Esophagus mucosa (tissue), 1 donor: ENCODE data around the gene ZNF254. TPM values are rescaled to one million over a fixed set of nuclear protein-coding genes. Genes with fewer than 3 reads are reported as not detected.
A peak's percentile ranks its signal among the peaks of the same experiment; 100 is the strongest.
"Not testable (repeated sequence)": the region's sequence is repeated elsewhere in the genome, so short reads cannot be mapped to it uniquely, and the experiment has no call there.

Experiments
- ATAC-seq: fragments of 200-7000 bp; cut with Tn5 transposase; one replicate; pipeline ENCODE4 v1.9.1; 2020
- total RNA-seq: library from RNA; stranded (reverse); gene quantifications from one replicate; pipeline ENCODE4 v1.2.4, GENCODE V29; 2023
- donor health status: DM: yes; HTN: yes; CAD: no.

The ZNF254 gene
- total RNA-seq = 5.9 TPM

DNA sequence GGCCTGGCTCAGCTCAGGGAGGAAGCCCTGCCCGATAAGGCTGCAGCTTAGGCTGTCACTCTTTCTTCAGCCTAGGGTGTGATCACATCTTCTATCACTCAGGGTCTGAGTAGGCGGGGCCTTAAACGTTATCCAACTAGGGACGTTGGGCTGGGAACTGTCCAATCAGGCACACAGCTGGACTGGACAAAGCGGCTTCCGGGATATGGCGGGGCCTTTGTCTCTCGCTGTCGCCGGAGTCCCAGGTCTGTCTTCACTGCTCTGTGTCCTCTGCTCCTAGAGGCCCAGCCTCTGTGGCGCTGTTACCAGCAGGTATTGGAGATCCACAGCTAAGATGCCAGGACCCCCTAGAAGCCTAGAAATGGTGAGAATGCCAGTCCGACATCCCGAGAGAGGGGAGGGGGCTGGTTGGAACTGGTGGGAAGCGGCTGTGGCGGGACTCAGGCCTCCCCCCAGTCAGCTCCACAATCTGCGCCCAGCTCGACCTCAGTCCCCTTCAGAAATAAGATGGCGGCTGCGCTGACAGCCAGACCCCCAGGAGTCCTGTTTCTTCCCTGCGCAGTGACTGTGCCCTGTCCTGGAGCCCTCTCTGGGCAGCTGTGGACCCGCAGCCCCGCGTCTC lies at the start of gene ZNF254:
Gene ZNF254, plus strand, starts transcription at position 214 of the 622 bp plus-strand sequence. Its CDS starts 121 bp downstream, at position 335.
- ATAC-seq = peak; percentile 99

DNA sequence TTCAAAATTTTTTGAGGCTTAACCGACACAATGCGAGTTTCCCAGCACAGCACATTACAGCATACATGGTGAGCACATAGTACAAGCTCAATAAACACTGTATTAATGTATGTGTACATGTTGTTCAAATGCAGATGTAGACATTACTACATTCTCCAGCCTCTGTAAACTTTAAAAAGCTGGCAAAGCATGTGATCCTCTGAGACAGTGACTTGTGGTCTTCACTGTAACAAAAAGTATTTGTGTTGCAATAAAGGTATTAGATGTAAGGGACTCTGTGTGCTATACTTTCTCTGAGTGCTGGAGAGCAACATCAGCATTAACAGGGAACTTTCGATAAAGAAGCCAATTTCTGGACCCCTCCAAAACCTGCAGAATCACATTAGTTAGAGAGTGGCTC lies 46.4 kb upstream of the ZNF254 start:
- no peak for ATAC-seq

DNA sequence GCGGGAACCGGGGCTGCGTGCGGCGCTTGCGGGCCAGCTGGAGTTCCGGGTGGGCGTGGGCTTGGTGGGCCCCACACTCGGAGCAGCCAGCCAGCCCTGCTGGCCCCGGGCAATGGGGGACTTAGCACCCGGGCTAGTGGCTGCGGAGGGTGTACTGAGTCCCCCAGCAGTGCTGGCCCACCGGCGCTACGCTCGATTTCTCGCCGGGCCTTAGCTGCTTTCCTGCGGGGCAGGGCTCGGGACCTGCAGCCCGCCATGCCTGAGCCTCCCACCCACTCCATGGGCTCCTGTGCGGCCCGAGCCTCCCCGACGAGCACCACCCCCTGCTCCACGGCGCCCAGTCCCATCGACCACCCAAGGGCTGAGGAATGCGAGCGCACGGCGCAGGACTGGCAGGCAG lies 45.7 kb upstream of the ZNF254 start:
- not testable (repeated sequence) for ATAC-seq

DNA sequence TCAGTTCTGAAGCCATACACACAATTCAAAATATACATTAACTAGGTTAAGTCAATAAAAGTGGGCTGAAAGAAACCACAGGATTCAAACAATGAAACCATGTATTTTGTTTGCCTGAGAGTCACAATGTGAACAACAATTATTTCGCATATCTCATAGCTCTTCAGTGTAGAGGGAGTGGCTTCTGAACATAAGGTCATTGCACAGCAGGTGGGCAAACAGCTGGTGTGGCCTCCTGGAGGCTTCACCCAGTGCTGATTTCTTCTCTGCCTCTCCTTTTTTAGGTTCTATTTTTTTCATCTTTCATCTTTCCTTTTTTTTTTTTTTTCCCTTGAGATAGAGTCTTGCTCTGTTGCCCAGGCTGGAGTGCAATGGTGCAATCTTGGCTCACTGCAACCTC lies 40.4 kb upstream of the ZNF254 start:
- ATAC-seq = no peak

DNA sequence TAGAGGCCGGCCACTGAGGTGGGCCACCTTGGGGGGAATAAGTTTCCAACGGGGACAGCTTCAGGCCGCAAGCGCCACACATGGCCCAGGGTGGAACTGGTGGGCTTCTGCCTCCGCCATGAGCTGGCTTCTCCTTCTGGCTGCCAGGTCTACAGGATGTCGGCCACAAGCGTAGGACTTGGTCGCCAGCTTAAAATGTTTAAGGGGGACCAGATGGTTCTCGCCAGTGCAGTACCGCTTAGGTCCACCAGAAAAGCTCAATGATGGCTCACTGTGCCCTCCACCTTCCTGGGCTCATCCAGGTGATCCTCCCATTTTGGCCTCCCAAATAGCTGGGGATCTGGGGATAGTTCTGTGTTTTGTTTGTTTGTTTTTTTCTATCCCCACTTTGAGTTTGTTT lies 38.7 kb upstream of the ZNF254 start:
- no peak for ATAC-seq

DNA sequence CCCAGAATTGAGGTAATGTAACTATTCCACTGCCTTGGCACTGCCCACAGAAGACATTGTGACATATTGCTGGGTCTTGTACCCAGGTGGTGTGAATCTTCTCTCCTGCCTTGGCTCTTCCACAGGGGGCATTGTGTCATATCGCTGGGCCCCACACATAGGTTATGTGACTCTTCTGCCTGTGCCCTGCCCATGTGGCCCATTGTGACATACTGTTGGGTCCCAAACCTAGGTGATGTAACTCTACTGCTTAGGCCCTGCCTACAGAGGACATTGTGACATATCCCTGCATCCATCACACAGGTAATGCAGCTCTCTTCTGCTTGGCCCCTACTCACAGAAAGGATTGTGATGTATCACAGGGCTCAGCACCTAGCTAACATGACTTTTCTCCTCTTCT lies 37.5 kb upstream of the ZNF254 start:
- ATAC-seq = no peak

DNA sequence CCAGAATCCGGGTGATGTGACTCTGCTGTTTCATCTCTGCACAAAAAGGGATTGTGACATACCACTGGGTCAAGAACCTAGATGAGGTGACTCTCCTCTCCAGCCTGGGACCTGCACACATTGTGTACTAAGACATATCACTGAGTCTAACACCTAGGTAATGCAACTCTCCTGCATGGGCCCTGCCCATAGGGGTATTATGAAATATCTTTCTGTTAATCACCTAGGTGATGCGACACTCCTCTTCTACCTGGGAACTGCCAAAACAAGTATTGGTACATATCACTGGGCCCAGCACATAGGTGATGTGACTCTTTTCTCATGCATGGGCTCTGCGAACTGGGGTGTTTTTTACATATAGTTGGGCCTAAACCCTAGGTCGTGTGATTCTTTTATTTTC lies 35.5 kb upstream of the ZNF254 start:
- peak; percentile 81 for ATAC-seq

DNA sequence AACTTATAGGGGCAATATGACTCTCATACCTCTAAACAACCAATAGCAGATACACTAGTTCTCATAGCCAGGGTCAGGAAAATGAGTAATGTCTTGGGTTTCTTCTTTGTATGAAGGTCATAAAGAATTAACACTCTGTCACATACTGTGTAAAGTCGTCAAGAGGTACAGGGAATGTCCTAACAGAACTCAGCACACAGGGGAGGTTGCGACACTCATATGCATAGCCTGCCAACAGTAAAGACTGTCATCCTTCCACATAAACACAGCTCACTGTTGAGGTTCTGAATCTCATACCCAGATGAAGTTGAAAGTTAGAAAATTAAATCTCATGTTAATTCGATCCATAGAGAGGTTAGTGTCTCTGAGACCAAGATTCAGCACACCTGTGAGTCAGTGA lies 34.2 kb upstream of the ZNF254 start:
- ATAC-seq = no peak

DNA sequence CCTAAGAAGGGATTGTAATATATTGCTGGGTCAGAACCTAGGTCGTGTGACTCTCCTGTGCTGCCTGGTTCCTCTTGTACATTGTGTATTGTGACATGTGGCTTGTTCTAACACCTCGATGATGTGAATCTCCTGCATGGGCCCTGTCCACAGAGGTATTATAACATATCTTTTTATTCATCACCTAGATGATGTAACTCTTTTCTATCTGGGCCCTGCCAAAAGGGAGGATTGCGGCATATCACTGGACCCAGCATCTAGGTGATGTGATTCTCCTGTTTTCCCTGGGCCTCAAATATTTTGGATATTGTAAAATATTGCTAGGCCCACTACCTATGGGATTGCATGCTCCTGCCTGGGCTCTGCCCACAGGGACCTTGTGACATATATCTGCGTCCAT lies 33.4 kb upstream of the ZNF254 start:
- ATAC-seq = no peak

DNA sequence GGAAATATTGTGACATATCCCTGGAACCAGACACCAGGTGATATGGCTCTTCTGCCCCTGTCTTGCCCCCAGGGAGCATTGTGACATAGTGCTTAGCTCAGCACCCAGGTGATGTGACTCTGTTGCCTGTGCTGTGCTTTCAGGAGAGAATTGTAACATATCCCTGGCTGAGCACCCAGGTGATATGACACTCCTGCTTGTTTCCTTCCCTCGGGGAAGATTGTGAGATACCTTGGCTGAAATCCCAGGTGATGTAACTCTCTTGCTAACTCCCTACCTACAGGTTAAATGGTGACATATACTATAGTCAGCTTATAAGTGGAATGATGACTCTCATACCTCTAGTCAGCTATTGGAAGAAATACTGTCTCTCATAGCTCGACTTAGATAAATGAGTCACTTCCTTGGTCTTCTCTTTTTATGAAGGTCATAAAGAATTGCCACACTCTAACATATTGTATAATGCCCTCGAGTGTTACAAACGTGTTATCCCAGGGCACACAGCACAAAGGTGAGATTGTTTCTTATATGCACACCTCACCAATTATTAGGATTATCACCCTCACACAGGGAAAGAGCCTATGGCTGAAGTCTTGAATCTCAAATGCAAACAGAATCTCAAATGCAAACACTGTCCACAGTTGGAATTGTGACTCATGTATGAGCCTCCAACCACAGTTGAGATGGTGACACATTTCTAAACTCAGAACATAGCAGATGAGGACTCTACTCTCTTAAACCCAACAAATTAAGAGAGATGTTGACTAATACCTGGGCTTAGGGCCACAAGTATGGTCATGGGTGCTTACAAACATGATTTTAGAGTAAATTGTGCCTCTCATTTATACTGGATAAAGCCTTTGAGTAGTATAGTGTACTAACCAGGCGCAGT lies 32.7 kb upstream of the ZNF254 start:
- ATAC-seq = peak; percentile 89

DNA sequence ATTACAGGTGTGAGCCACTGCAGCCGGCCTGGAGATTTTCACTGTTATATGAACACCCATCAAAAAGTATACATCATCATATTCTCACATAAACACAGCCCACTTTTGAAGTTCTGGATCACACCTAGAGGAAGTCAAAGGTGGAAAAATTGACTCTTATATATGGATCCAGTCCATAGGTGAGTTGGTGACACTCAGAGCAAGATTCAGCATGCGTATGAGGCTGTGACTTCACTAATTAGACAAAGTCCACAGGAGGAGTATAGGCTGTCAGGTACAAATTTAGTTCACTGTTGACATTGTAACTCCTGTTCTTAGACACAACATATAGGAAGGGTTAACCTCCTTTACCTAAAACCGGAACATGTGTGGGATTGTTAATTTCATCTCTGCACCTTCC lies 31.4 kb upstream of the ZNF254 start:
- no peak for ATAC-seq

DNA sequence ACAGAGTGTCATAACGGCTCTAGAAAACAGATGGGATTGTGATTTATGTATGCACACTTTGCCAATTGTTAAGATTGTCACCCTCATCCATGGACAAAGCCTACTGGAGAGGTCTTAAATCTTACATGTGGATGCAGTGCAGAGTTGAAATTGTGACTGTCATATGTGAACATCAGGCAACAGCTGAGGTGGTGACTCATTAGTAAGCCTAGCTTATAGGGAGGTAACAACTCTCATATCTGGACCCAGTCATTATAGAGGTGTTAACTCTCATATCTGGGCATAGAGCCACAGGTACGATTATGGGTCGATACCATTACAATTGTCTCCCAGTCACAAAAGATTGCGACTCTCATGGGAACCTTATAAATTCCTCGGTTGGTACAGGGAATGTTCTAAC lies 29.8 kb upstream of the ZNF254 start:
- ATAC-seq = no peak

DNA sequence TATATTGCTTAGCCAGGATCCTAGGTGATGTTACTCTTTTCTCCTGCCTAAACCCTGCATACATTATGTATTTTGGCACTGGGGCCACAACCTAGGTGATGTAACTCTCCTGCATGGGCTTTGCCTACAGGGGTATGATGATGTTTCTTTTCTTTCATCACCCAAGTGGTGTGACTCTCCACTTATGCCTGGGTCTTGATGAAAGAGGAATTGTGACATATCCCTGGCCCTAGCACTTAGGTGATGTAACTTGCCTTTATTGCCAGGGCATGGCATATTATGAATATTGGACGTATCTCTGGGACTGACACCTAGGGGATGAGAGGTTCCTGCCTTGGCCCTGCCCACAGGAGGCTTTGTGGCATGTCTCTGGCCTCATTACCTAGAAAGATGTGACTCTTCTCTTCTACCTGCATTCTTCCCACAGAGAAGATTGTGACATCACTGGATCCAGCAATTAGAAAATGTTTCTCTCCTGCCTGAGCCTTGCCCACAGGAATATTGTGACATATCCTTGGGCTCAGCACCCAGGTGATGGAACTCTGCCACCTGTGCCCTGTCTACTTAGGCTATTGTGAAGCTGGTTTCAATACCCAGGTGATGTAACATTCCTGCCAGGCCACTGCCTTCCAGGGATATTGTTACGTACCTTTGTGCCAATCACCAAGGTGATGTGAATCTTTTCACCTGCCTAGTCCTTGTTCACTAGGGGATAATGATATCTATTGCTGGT lies 27.3 kb upstream of the ZNF254 start:
- ATAC-seq = peak; percentile 22

DNA sequence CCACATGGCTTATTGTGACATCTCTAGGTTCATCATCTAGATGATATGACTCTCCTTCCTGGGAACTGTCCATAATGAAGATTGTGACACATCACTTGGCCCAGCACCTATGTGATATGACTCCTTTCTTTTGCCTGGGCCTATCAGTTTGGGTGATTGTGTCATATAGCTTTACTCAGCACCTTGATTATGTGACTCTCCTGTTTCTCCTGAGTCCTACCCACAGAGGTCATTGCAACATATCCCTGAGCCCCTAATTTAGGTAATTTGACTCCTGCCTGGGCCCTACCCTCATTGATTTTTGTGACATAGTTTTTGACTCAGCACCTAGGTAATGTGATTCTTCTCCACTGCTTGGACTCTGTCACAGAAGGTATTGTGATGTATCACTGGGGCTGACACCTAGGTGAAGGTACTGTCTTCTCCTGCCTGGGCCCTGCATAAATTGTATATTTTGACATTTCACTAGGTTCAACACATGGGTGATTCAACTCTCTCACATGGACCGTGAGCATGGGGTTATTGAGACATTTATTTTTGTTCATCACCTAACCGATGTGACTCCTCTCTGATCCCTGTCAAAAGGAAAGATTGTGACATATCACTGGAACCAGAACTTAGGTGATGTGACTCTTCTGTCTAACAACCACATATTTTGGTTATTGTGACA lies 26.2 kb upstream of the ZNF254 start:
- ATAC-seq = peak; percentile 46

DNA sequence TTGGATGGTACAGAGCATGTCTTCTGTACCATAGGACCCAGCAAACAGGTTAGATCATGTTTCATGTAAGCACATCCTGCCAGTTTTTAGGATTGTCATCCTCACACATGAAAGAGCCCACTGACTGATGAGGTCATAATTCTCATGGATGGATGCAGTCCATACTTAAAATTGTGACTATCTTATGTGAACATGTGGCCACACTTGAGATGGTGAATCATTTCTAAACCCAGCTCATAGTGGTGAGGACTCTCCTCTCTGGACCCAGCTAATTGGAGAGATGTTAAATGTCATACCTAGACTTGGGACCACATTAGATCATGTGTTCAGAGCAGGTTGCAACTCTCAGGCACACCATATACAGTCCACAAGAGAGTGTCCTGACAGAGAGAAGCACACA lies 24.8 kb upstream of the ZNF254 start:
- ATAC-seq = no peak

DNA sequence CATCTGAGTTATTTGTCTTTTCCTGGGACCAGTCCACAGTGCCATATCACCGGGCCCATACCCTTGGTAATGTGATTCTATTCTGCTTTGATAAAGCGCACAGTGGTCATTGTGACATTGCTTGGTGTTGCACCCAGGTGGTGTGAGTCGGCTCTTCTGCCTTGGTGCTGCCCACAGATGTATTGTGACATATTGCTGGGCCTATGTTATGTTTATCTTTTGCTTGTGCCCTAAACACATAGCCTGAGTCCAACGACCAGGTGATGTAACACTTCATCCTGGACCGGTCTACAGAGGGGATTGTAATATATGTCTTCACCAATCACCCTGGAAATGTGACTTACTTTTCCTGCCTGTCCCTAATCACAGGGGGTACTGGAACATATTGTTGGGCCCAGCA lies 23.7 kb upstream of the ZNF254 start:
- ATAC-seq = no peak

DNA sequence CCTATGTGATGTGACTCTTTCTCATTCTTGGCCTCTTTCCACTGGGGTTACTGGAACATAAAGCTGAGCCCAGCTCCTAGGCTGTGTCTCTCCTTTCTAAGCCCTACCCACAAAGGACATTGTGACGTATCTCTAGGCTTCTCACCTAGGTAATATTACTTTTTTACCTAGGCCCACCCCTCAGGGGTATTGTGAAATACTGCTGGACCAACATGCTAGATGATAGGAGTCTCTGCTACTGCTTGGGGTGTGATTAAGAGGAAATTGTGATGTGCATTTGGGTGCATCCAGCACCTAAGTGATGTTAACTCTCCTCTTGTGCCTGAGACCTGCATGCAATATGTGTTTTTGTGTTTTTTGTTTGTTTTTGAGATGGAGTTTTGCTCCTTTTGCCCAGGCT lies 22.8 kb upstream of the ZNF254 start:
- ATAC-seq = no peak

DNA sequence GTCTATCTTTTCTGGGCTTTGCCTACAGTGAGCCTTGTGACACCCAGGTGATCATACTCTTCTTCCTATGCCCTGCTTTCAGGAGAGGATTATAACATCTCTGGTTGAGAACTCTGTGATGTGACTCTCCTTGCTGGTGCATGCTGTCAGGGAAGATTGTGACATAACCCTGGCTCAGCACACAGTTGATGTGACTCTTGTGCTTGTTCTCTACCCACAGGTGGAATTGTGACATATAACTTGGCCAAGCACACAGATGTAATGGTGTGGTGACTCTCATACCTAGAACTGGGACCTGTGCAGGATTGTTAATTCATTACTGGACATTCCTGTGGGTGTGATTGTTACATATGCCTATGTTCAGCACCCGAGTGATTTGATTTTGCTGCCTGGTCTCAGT lies 21.7 kb upstream of the ZNF254 start:
- ATAC-seq = peak; percentile 40

DNA sequence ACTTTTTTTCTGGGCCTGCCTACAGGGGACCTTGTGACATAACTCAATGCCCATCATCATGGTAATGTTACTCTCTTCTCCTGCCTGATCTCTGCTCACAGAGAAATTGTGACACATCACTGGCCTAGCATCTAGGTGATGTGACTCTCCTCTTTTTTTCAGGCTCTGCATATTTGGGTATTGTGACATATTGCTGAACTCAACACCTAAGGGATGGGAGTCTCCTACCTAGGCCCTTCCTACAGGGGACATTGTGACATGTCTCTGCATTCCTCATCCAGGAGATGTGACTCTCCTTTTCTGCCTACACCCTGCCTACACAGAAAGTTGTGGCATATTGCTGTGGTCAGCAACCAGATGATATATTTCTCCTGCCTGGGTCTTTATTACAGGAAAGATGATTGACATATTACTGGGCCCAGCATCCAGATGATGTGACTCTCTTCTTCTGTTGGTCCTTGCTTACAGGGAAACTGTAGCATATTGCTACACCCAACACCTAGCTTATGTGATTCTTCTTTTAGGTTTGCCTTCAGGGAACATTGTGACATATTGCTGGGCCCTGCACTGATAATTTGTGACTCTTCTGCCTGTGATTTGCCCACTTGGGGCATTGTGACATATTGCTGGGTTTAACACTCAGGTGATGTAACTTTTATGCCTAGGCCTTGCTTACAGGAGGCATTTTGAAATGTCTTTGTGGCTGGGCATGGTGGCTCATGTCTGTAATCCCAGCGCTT lies 21.0 kb upstream of the ZNF254 start:
- no peak for ATAC-seq

DNA sequence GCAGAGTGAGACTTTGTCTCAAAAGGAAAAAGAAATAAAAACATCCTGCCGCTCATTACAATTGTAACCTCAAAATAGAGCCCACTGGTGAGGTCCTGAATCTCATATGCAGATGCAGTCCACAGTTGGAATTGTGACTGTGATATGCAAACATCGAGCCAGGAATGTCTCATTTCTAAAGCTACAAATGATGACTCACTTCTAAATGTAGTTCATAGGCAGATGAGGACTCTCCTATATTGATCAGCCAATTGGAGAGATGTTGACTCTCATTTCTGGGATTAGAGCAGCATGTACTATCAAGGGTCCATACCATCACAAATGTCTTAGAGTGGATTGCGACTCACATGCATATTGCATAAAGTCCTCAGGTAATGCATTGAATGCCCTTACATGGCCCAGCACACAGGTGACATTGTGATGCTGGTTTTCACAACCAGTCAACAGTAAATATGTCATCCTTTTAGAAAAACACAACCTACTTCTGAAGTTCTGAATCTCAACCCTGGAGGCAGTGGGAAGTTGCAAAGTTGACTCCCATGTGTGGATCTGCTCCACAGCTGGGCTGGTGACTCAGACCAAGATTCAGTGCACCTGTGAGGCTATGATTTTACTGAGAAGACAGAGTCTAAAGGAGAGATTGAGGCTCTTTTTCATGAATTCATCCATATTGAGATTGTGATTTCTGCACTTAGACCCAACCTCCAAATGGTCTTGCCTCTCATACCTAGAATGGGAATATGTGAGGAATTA lies 16.9 kb upstream of the ZNF254 start:
- no peak for ATAC-seq

DNA sequence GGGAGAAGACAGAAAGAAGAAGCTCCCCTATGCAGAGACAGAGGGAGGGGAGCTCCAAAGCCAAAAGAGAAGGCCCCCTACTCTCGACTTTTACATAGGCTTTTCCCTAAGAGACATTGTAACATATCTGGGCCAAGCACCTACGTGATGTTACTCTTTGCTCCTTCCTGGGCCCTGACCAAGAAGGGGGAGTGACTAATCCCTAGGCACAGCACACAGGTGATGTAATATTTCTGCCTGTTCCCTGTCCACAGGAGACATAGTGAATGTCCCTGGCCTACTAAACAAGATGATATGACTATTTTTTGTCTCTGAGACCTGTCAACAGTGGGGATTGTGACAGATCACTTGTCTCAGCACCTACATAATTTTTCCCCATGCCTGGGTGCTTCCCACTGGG lies 15.9 kb upstream of the ZNF254 start:
- peak; percentile 44 for ATAC-seq

DNA sequence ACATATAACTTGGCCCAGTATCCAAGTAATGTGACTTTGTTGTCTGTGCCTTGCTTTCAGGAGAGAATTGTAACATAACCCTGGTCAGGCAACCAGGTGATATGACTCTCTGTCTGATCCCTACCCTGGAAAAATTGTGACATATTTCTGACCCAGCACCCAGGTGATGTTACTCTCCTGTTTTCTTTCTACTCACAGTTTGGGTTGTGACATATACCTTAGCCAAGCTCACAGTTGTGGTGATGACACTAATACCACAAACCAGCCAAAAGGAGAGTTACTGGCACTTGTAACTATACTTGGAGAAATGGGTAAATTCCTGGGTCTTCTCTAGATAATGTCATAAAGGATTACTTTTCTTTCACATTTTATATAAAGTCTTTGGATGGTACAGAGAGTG lies 14.3 kb upstream of the ZNF254 start:
- no peak for ATAC-seq
